ENCODE data around the gene TAPBPL.
"Not testable (repeated sequence)": the region's sequence is repeated elsewhere in the genome, so short reads cannot be mapped to it uniquely, and the experiment has no call there.

DNA sequence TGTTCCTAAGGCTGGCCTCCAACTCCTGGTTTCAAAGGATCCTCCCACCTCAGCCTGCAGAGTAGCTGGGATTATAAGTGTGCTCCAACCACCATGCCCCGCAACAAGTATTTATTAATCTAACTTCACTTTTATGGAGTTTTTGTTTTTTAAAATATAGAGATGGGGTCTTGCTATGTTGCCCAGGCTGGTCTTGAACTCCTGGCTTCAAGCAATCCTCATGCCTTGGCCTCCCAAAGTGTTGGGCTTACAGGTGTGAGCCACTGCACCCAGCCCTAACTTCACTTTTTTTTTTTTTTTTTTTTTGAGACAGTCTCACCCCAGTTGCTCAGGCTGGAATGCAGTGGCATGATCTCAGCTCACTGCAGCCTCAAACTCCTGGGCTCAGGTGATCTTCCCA lies 38.8 kb downstream of the TAPBPL start:
- TF ChIP-seq, protein P1, sequence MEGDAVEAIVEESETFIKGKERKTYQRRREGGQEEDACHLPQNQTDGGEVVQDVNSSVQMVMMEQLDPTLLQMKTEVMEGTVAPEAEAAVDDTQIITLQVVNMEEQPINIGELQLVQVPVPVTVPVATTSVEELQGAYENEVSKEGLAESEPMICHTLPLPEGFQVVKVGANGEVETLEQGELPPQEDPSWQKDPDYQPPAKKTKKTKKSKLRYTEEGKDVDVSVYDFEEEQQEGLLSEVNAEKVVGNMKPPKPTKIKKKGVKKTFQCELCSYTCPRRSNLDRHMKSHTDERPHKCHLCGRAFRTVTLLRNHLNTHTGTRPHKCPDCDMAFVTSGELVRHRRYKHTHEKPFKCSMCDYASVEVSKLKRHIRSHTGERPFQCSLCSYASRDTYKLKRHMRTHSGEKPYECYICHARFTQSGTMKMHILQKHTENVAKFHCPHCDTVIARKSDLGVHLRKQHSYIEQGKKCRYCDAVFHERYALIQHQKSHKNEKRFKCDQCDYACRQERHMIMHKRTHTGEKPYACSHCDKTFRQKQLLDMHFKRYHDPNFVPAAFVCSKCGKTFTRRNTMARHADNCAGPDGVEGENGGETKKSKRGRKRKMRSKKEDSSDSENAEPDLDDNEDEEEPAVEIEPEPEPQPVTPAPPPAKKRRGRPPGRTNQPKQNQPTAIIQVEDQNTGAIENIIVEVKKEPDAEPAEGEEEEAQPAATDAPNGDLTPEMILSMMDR (IDR thresholded peaks at IDR 0.05): not testable (repeated sequence)
- not testable (repeated sequence) for TF ChIP-seq EP300, POLR2A (IDR thresholded peaks at IDR 0.05)

Data from ovary (tissue), 3 donors.